ENCODE results near the gene TPTE2. TPM values are rescaled to one million over a fixed set of nuclear protein-coding genes. Genes with fewer than 3 reads are reported as not detected.

TPTE2 gene
- total and polyA plus RNA-seq, 2 of the 4 experiments (the other 2 are of a cell fraction) = not detected

- H4K91ac ChIP-seq (ENCODE audit: insufficient read depth, low read depth, low read length) = no peak overlapping the region
- ChIA-PET POLR2A (ENCODE audit: unreplicated experiment) (no interaction called here), CTCF (no interaction called here)
- TF ChIP-seq MXI1 (IDR thresholded peaks at IDR 0.05; ENCODE audit: borderline replicate concordance, low read depth, low read length) (no peak), POLR2A (IDR thresholded peaks at IDR 0.05; ENCODE audit: low read depth, low read length) (no peak), SMC3 (IDR thresholded peaks at IDR 0.05; ENCODE audit: low read depth, low read length) (no peak), RAD21 (IDR thresholded peaks at IDR 0.05; ENCODE audit: low read length) (no peak), RFX5 (IDR thresholded peaks at IDR 0.05; ENCODE audit: low read depth, low read length) (no peak), MAFK (IDR thresholded peaks at IDR 0.05; ENCODE audit: low read depth, low read length) (no peak), RCOR1 (IDR thresholded peaks at IDR 0.05; ENCODE audit: insufficient replicate concordance, low read length) (no peak), CTCF (conservative IDR thresholded peaks at IDR 0.05; ENCODE audit: low read depth, low read length) (no peak), CHD1 (IDR thresholded peaks at IDR 0.05; ENCODE audit: low read depth, low read length) (no peak), BHLHE40 (IDR thresholded peaks at IDR 0.05; ENCODE audit: low read depth, low read length) (no peak), CEBPB (IDR thresholded peaks at IDR 0.05; ENCODE audit: low read depth, low read length) (no peak), MAZ (IDR thresholded peaks at IDR 0.05; ENCODE audit: borderline replicate concordance, low read depth, low read length) (no peak), FOS (IDR thresholded peaks at IDR 0.05; ENCODE audit: low read depth, low read length) (no peak), USF2 (IDR thresholded peaks at IDR 0.05; ENCODE audit: low read depth, low read length) (no peak)
- TF ChIP-seq, protein P1, sequence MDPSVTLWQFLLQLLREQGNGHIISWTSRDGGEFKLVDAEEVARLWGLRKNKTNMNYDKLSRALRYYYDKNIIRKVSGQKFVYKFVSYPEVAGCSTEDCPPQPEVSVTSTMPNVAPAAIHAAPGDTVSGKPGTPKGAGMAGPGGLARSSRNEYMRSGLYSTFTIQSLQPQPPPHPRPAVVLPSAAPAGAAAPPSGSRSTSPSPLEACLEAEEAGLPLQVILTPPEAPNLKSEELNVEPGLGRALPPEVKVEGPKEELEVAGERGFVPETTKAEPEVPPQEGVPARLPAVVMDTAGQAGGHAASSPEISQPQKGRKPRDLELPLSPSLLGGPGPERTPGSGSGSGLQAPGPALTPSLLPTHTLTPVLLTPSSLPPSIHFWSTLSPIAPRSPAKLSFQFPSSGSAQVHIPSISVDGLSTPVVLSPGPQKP (IDR thresholded peaks at IDR 0.05; ENCODE audit: borderline replicate concordance, low read depth, low read length) = no peak
- H3K36me3 ChIP-seq (ENCODE audit: control insufficient read depth, insufficient read depth, low read length) = no peaks in the 10 kb centered on the region
- no peak overlapping the region for H3K4me3 ChIP-seq (ENCODE audit: insufficient read depth, low read depth, low read length)
- no peak overlapping the region for H3K18ac ChIP-seq (ENCODE audit: low read depth, low read length)
- intact Hi-C loops (cut with micrococcal nuclease) (no loop called here), dilution Hi-C loops (cut with HindIII; ENCODE audit: low sequenced_read_pairs, unreplicated experiment) (no loop called here), in situ Hi-C loops (cut with MboI; ENCODE audit: low sequenced_read_pairs) (no loop called here)
- H4K8ac ChIP-seq (ENCODE audit: low read depth in 2 of 2, low read length in 2 of 2) = no peak overlapping the region
- no peak overlapping the region for H2BK120ac ChIP-seq (ENCODE audit: low read depth, low read length)
- no peaks in the 10 kb centered on the region for H3K9me3 ChIP-seq (ENCODE audit: control insufficient read depth, insufficient read depth, low read length)
- H2AFZ ChIP-seq (replicated peaks; ENCODE audit: low read length, poor library complexity) = peak overlapping the region; percentile 67
- peaks cover 17% of the 10 kb centered on the region for H3K9me1 ChIP-seq (ENCODE audit: insufficient read depth, low read length)
- H3K56ac ChIP-seq (ENCODE audit: extremely low read depth, insufficient read depth, low read length) = no peak overlapping the region
- H3K23ac ChIP-seq (ENCODE audit: low read depth, low read length) = no peak overlapping the region
- ATAC-seq (ENCODE audit: low read depth) = no peak
- H3K79me1 ChIP-seq (ENCODE audit: low read depth in 1 of 2, low read length in 2 of 2) = peaks cover 11 to 19% of the 10 kb centered on the region in 2 experiments; a peak in 3 of 4 replicates
- no peak overlapping the region for H2AK5ac ChIP-seq (ENCODE audit: low read depth, low read length)
- no peak overlapping the region for H2BK20ac ChIP-seq (ENCODE audit: low read depth, low read length)
- H2BK15ac ChIP-seq (ENCODE audit: low read depth, low read length) = no peak overlapping the region
- DNase-seq = peak; percentile 34
- no peak overlapping the region for H2AK9ac ChIP-seq (replicated peaks; ENCODE audit: low read depth, low read length, poor library complexity)
- H3K4me1 ChIP-seq (ENCODE audit: control insufficient read depth, insufficient read depth, low read length) = no peaks in the 10 kb centered on the region
- H3K4ac ChIP-seq (ENCODE audit: low read depth, low read length) = no peak overlapping the region
- H3K4me2 ChIP-seq (ENCODE audit: low read depth, low read length) = no peak overlapping the region
- no peak overlapping the region; the same call in 1 of the 2 replicates for H3K14ac ChIP-seq (replicated peaks; ENCODE audit: low read depth, low read length)
- no peak overlapping the region for H4K5ac ChIP-seq (ENCODE audit: low read depth, low read length)
- no TSS peak for BruUV-seq (replicated peaks)
- H3K27ac ChIP-seq (ENCODE audit: insufficient read depth, low read length) = no peak overlapping the region
- no peaks in the 10 kb centered on the region for H3K27me3 ChIP-seq (ENCODE audit: control insufficient read depth, insufficient read depth, low read length)
- no peak overlapping the region for H3K9ac ChIP-seq (ENCODE audit: low read depth, low read length)
- 100% methylated on average over 3 of the region's 7 CpGs; no CpG with 5 or more reads in 1 of the 2 experiments for whole genome bisulfite sequencing, 2 experiments (ENCODE audit: extremely low coverage in 2 of 2, insufficient read length in 1 of 2)
- no peaks in the 10 kb centered on the region for H4K20me1 ChIP-seq (ENCODE audit: insufficient read depth, low read length)
- no peak overlapping the region for H2BK5ac ChIP-seq (ENCODE audit: low read depth, low read length, poor library complexity, severe bottlenecking)
Observed at GRCh38 chr13:19605161-19605955, 44.0 kb upstream of the TPTE2 start.

Measured in IMR-90 (cell line).